SK-N-SH (cell line): Measurements from ENCODE around the gene PCED1B. TPM values are rescaled to one million over a fixed set of nuclear protein-coding genes. Genes with fewer than 3 reads are reported as not detected.

Source experiments
- CTCF ChIA-PET: fragments of 300-600, 350-600 bp; formaldehyde crosslinking; extraction: SDS; loops from one replicate; lab custom pipeline; 2021; lab: Yijun Ruan, JAX
- POLR2A ChIA-PET: fragments of 350-600 bp; sonication (Branson Sonifier 250); formaldehyde crosslinking; extraction: SDS; loops from one replicate; lab custom pipeline; 2020; ENCODE audit warnings: antibody characterized with exemption, inconsistent platforms; lab: Yijun Ruan, JAX
- DNase-seq: peaks from one replicate; pipeline ENCODE4 v3.0.0; 2012
- H2AFZ ChIP-seq: fragments of 200-600 bp; sonication (generic); 2 replicates; pipeline ENCODE4 v1.8.1; 2016; ENCODE audit warnings: antibody characterized with exemption, mild to moderate bottlenecking, low read depth
- H3F3A ChIP-seq: fragments of 200-600 bp; sonication (generic); replicated peaks from 2 replicates; pipeline ENCODE3; 2016; ENCODE audit warnings: antibody characterized with exemption, mild to moderate bottlenecking; ENCODE audit not compliant: insufficient read depth
- H3K27ac ChIP-seq, 2 experiments: fragments of 200-500 bp in 1 of 2; fragments of 200-600 bp in 1 of 2; sonication (Bioruptor generic) in 1 of 2; sonication (generic), shearing (Covaris generic) in 1 of 2; 2 replicates each; pipeline versions ENCODE4 v1.5.1 to v1.6.1; 2014 to 2016; ENCODE audit warnings: low read depth in 2 of 2, inconsistent platforms in 1 of 2, low read length in 1 of 2, mild to moderate bottlenecking in 1 of 2, mixed read lengths in 1 of 2
- H3K27me3 ChIP-seq: fragments of 200-600 bp; sonication (generic), shearing (Covaris generic); 2 replicates; pipeline ENCODE4 v1.6.1; 2016; ENCODE audit warnings: mixed run types; ENCODE audit not compliant: insufficient read depth
- H3K36me3 ChIP-seq, 2 experiments: fragments of 200-500 bp in 1 of 2; fragments of 200-600 bp in 1 of 2; sonication (Bioruptor generic) in 1 of 2; sonication (generic) in 1 of 2; replicated peaks in 1 of 2; 2 replicates each; pipeline versions ENCODE3 to v1.5.1; 2014 to 2016; ENCODE audit warnings: low read length in 1 of 2, mild to moderate bottlenecking in 1 of 2; ENCODE audit not compliant: insufficient read depth in 2 of 2, control insufficient read depth in 1 of 2
- H3K4me1 ChIP-seq, 2 experiments: fragments of 200-500 bp in 1 of 2; fragments of 200-600 bp in 1 of 2; sonication (Bioruptor generic) in 1 of 2; sonication (generic), shearing (Covaris generic) in 1 of 2; 2 replicates each; pipeline versions ENCODE4 v1.5.1 to v1.6.1; 2014 to 2016; ENCODE audit warnings: low read depth in 1 of 2, low read length in 1 of 2, mixed run types in 1 of 2; ENCODE audit not compliant: insufficient read depth in 2 of 2, control insufficient read depth in 1 of 2
- H3K4me2 ChIP-seq: fragments of 200-600 bp; sonication (generic), shearing (Covaris generic); 2 replicates; pipeline ENCODE4 v1.6.1; 2017; ENCODE audit warnings: mixed run types
- H3K4me3 ChIP-seq, 2 experiments: fragments of 200-500 bp in 1 of 2; fragments of 200-600 bp in 1 of 2; sonication (Bioruptor generic) in 1 of 2; sonication (generic), shearing (Covaris generic) in 1 of 2; 2 replicates each; pipeline versions ENCODE4 v1.5.1 to v1.8.1; 2014 to 2016; ENCODE audit warnings: low read depth in 2 of 2, inconsistent platforms in 1 of 2, low read length in 1 of 2, mild to moderate bottlenecking in 1 of 2, mixed read lengths in 1 of 2, moderate library complexity in 1 of 2
- H3K79me2 ChIP-seq: fragments of 200-600 bp; sonication (generic); 2 replicates; pipeline ENCODE4 v1.8.1; 2017; ENCODE audit warnings: mild to moderate bottlenecking; ENCODE audit not compliant: insufficient read depth
- H3K9ac ChIP-seq: fragments of 200-600 bp; sonication (generic); 2 replicates; pipeline ENCODE4 v1.6.1; 2017; ENCODE audit warnings: mixed run types
- H3K9me2 ChIP-seq: fragments of 200-600 bp; sonication (generic); 2 replicates; pipeline ENCODE4 v1.6.1; 2017; ENCODE audit warnings: mixed run types
- H3K9me3 ChIP-seq: fragments of 200-600 bp; sonication (generic); 2 replicates; pipeline ENCODE4 v1.6.1; 2017; ENCODE audit warnings: mixed run types, mild to moderate bottlenecking, moderate library complexity
- H4K20me1 ChIP-seq: fragments of 200-600 bp; sonication (generic); 2 replicates; pipeline ENCODE4 v1.6.1; 2017; ENCODE audit warnings: mild to moderate bottlenecking, mixed run types; ENCODE audit not compliant: insufficient read depth
- ELF1 ChIP-seq: IDR thresholded peaks from 2 replicates; pipeline ENCODE4 v1.4.0; 2012
- FOXM1 ChIP-seq: IDR thresholded peaks from 2 replicates; pipeline ENCODE4 v1.4.0; 2012; ENCODE audit warnings: low read depth, mild to moderate bottlenecking
- GATA2 ChIP-seq: sonication (generic); formaldehyde crosslinking; IDR thresholded peaks from 2 replicates; pipeline ENCODE4 v1.5.0; 2020; ENCODE audit warnings: mild to moderate bottlenecking, missing genetic modification reagents
- IRF3 ChIP-seq: fragments of 150-350 bp; IDR thresholded peaks from 2 replicates; pipeline ENCODE4 v1.6.1; 2016; ENCODE audit warnings: mild to moderate bottlenecking, low read depth, low read length
- JUND ChIP-seq: IDR thresholded peaks from 2 replicates; pipeline ENCODE4 v1.4.0; 2012
- MXI1 ChIP-seq: IDR thresholded peaks from 2 replicates; pipeline ENCODE4 v1.6.1; 2012; ENCODE audit warnings: mild to moderate bottlenecking, low read depth, low read length, improper control_type of control experiment
- NRF1 ChIP-seq: IDR thresholded peaks from 2 replicates; pipeline ENCODE4 v1.6.1; 2012; ENCODE audit warnings: low read depth, mild to moderate bottlenecking, low read length
- RCOR1 ChIP-seq: fragments of 150-350 bp; IDR thresholded peaks from 2 replicates; pipeline ENCODE4 v1.6.1; 2017; ENCODE audit warnings: antibody characterized with exemption, low read length
- REST ChIP-seq: IDR thresholded peaks from 2 replicates; pipeline ENCODE4 v1.6.1; 2012; ENCODE audit warnings: mild to moderate bottlenecking, low read depth, low read length, moderate library complexity
- RFX5 ChIP-seq: IDR thresholded peaks from 2 replicates; pipeline ENCODE4 v1.6.1; 2012; ENCODE audit warnings: mild to moderate bottlenecking, improper control_type of control experiment, low read length
- RXRA ChIP-seq: IDR thresholded peaks from 2 replicates; pipeline ENCODE4 v1.4.0; 2012; ENCODE audit warnings: low read depth, mild to moderate bottlenecking, borderline replicate concordance
- SIN3A ChIP-seq: IDR thresholded peaks from 2 replicates; pipeline ENCODE4 v1.6.1; 2012; ENCODE audit warnings: low read depth, mild to moderate bottlenecking, low read length, moderate library complexity, borderline replicate concordance
- TAF1 ChIP-seq: IDR thresholded peaks from 2 replicates; pipeline ENCODE4 v1.6.1; 2012; ENCODE audit warnings: low read depth, mild to moderate bottlenecking, low read length, moderate library complexity, borderline replicate concordance
- USF2 ChIP-seq: fragments of 150-350 bp; IDR thresholded peaks from 2 replicates; pipeline ENCODE4 v1.6.1; 2017; ENCODE audit warnings: antibody characterized with exemption, low read length, low read depth, borderline replicate concordance
- ZBTB33 ChIP-seq: IDR thresholded peaks from 2 replicates; pipeline ENCODE4 v1.4.0; 2012; ENCODE audit warnings: low read depth, borderline replicate concordance
- WGBS: methylation state at CpG from one replicate; pipeline ENCODE4 v1.1.6; 2017; ENCODE audit warnings: low lambda C conversion rate; 5-methylcytosine and 5-hydroxymethylcytosine counted together
- polyA plus RNA-seq, 3 experiments: library from polyadenylated mRNA; depleted of rRNA; stranded (reverse); fragments of >200 nt; gene quantifications; 2 replicates each; pipeline ENCODE4 v1.2.3, GENCODE V29; 2012

The PCED1B gene
- polyA plus RNA-seq, 1 of the 3 experiments (the other 2 are of a cell fraction) = 0.21 TPM

GRCh38 chr12:47244835-47245234, 165.4 kb downstream of the PCED1B start (continued):
- TF ChIP-seq SIN3A = no peak
- TF ChIP-seq FOXM1 = no peak
- TF ChIP-seq RCOR1 = no peak
- TF ChIP-seq USF2 = no peak
- TF ChIP-seq JUND = no peak
- no peak for TF ChIP-seq RFX5
- no peak for TF ChIP-seq MXI1
- TF ChIP-seq GATA2 (CRISPR knock-in tag) = no peak
- TF ChIP-seq ELF1 = no peak
- TF ChIP-seq REST = no peak

- no peak overlapping the region for H2AFZ ChIP-seq
- no peaks in the 10 kb centered on the region for H3K4me1 ChIP-seq
- POLR2A ChIA-PET = no interaction called here
- no peaks in the 10 kb centered on the region for H3F3A ChIP-seq
- H3K9me3 ChIP-seq = no peaks in the 10 kb centered on the region
- TF ChIP-seq RXRA (no peak), TAF1 (no peak), ZBTB33 (no peak), NRF1 (no peak), JUND (no peak), IRF3 (no peak)
- no peak overlapping the region for H3K27ac ChIP-seq
- no peaks in the 10 kb centered on the region for H3K9me2 ChIP-seq
- peaks cover 13% of the 10 kb centered on the region; the same call in 1 of the 2 replicates for H3K27me3 ChIP-seq
- DNase-seq = no peak
- CTCF ChIA-PET = no interaction called here
- no peaks in the 10 kb centered on the region for H3K36me3 ChIP-seq
- H3K4me2 ChIP-seq = no peak overlapping the region
- no peak overlapping the region for H3K4me3 ChIP-seq
- no peaks in the 10 kb centered on the region for H4K20me1 ChIP-seq
- 3% methylated on average over 2 of the region's 2 CpGs for WGBS
- no peaks in the 10 kb centered on the region for H3K79me2 ChIP-seq
- H3K9ac ChIP-seq = no peak overlapping the region
Observed at GRCh38 chr12:47245623-47246022, 166.2 kb downstream of the PCED1B start.
